GM15510 (cell line): ENCODE results near the gene GMDS.

Experiments used
- POLR2A ChIP-seq: IDR thresholded peaks from 3 replicates; pipeline ENCODE4 v1.6.1; 2011; ENCODE audit warnings: borderline replicate concordance; ENCODE audit not compliant: insufficient read length; ENCODE audit errors: extremely low read depth

GMDS gene

GRCh38 chr6:1724616-1725015 lies 520.8 kb downstream of the GMDS start:
- TF ChIP-seq POLR2A: no peak

GRCh38 chr6:1724124-1724523 lies 521.3 kb downstream of the GMDS start:
- no peak for TF ChIP-seq POLR2A

- no peak for TF ChIP-seq POLR2A
These were observed 522.6 kb downstream of the GMDS start for GRCh38 chr6:1722801-1723200.

- TF ChIP-seq POLR2A: no peak
These were observed 524.6 kb downstream of the GMDS start for GRCh38 chr6:1720620-1721322.

- no peak for TF ChIP-seq POLR2A
These were observed 525.5 kb downstream of the GMDS start for GRCh38 chr6:1719922-1720321.

GRCh38 chr6:1716868-1717267 lies 528.5 kb downstream of the GMDS start:
- TF ChIP-seq POLR2A: no peak

GRCh38 chr6:1716396-1716795 lies 529.0 kb downstream of the GMDS start:
- no peak for TF ChIP-seq POLR2A

- no peak for TF ChIP-seq POLR2A
These were observed 530.1 kb downstream of the GMDS start for GRCh38 chr6:1715336-1715735.

GRCh38 chr6:1714654-1715053 lies 530.8 kb downstream of the GMDS start:
- TF ChIP-seq POLR2A: no peak

GRCh38 chr6:1713016-1713600 lies 532.3 kb downstream of the GMDS start:
- no peak for TF ChIP-seq POLR2A

- no peak for TF ChIP-seq POLR2A
These were observed 533.0 kb downstream of the GMDS start for GRCh38 chr6:1712451-1712850.

- TF ChIP-seq POLR2A: no peak
These were observed 534.3 kb downstream of the GMDS start for GRCh38 chr6:1711136-1711535.

- TF ChIP-seq POLR2A: no peak
These were observed 536.2 kb downstream of the GMDS start for GRCh38 chr6:1709234-1709641.

- TF ChIP-seq POLR2A: no peak
These were observed 536.6 kb downstream of the GMDS start for GRCh38 chr6:1708820-1709219.

GRCh38 chr6:1708122-1708521 lies 537.3 kb downstream of the GMDS start:
- TF ChIP-seq POLR2A: no peak

- TF ChIP-seq POLR2A: no peak
These were observed 539.8 kb downstream of the GMDS start for GRCh38 chr6:1705630-1706029.
